G401.6 (cell line): ENCODE results near the gene OPRL1.

ENCODE experiments used
- FAIRE-seq: peaks from 2 replicates; lab custom pipeline; 2012; peaks lifted over from hg19 to GRCh38; lab: Jason Lieb, UNC

Gene OPRL1

GRCh38 chr20:64080013-64080812 is at the start of gene OPRL1:
Gene OPRL1 (plus strand): TSS chr20:64080082. CDS start chr20:64092721, 12,639 bp downstream.
- no peak for FAIRE-seq

GRCh38 chr20:64030371-64031134 is 49.3 kb upstream of the OPRL1 start:
- no peak for FAIRE-seq

GRCh38 chr20:64031822-64032314 is 48.0 kb upstream of the OPRL1 start:
- FAIRE-seq: no peak

- FAIRE-seq: no peak
These were observed 46.9 kb upstream of the OPRL1 start for GRCh38 chr20:64032706-64033624.

- FAIRE-seq: no peak
These were observed 45.8 kb upstream of the OPRL1 start for GRCh38 chr20:64033981-64034493.

GRCh38 chr20:64035066-64035932 is 44.6 kb upstream of the OPRL1 start:
- FAIRE-seq: no peak

GRCh38 chr20:64035933-64036345 is 43.9 kb upstream of the OPRL1 start, which contains the start of gene C20orf204:
Gene C20orf204 (plus strand): TSS chr20:64036182. CDS start chr20:64036324, 142 bp downstream.
- FAIRE-seq: no peak

GRCh38 chr20:64036346-64037198 is 43.3 kb upstream of the OPRL1 start:
- no peak for FAIRE-seq

- FAIRE-seq: no peak
These were observed 42.7 kb upstream of the OPRL1 start for GRCh38 chr20:64037199-64037497.

GRCh38 chr20:64037498-64038213 is 42.2 kb upstream of the OPRL1 start:
- FAIRE-seq: no peak

- no peak for FAIRE-seq
These were observed 41.7 kb upstream of the OPRL1 start for GRCh38 chr20:64038224-64038564.

- FAIRE-seq: no peak
These were observed 41.2 kb upstream of the OPRL1 start for GRCh38 chr20:64038565-64039292.

- no peak for FAIRE-seq
These were observed 40.4 kb upstream of the OPRL1 start for GRCh38 chr20:64039293-64040160.

- FAIRE-seq: no peak
These were observed 39.4 kb upstream of the OPRL1 start for GRCh38 chr20:64040231-64041039.

GRCh38 chr20:64041040-64041780 is 38.7 kb upstream of the OPRL1 start:
- FAIRE-seq: no peak

- FAIRE-seq: no peak
These were observed 38.2 kb upstream of the OPRL1 start for GRCh38 chr20:64041781-64042053.
